Measurements from ENCODE around the gene NUP214. TPM values are rescaled to one million over a fixed set of nuclear protein-coding genes. Genes with fewer than 3 reads are reported as not detected.

The NUP214 gene
- total and polyA plus RNA-seq, 4 donors, result 23.5 to 60.7 (median 37.8) TPM

DNA sequence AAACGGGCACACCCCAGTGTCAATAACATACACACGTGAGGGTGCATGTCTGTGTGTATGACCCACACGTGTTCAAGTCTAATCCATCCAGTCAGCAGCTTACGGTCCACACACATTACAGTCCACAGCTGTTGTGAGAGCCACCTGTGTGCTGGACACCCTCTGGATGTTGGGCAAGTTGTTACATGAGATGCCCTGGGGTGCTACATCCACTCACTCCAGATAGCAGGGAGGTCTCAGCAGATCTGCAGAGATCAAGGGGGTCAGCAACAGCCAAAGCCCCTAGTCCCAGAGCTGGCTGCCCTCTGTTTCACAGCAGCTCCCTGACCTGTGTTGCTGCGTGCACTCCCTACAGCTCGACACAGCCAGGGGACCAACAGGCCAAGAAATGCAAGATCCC, 33.4 kb upstream of the NUP214 start:
- 80 to 92% methylated on average over 6 of the region's 6 CpGs for WGBS, 2 donors
- Histone ChIP-seq H3K4me3 (no peak overlapping the region), H3K9ac (ENCODE audit: insufficient read depth in 1 of 2, low read length in 2 of 2) (no peak overlapping the region), H3K27ac (ENCODE audit: low read depth in 1 of 2, low read length in 1 of 2) (no peak overlapping the region), H3K27me3 (ENCODE audit: control insufficient read depth in 3 of 3, insufficient read depth in 3 of 3, low read length in 2 of 3) (no peaks in the 10 kb centered on the region), H3K9me3 (ENCODE audit: control insufficient read depth in 4 of 4, insufficient read depth in 3 of 4, low read length in 3 of 4) (no peaks in the 10 kb centered on the region), H3K4me1 (ENCODE audit: control insufficient read depth in 5 of 5, insufficient read depth in 5 of 5, low read length in 5 of 5) (no peaks in the 10 kb centered on the region), H3K36me3 (ENCODE audit: control insufficient read depth in 4 of 4, insufficient read depth in 4 of 4, low read length in 4 of 4) (no peaks in the 10 kb centered on the region)
- DNase-seq (no peak), ATAC-seq (ENCODE audit: insufficient read depth, low FRiP score) (no peak)
- no peak for TF ChIP-seq CTCF (IDR thresholded peaks at IDR 0.05; ENCODE audit: control extremely low read depth, extremely low read depth)

DNA sequence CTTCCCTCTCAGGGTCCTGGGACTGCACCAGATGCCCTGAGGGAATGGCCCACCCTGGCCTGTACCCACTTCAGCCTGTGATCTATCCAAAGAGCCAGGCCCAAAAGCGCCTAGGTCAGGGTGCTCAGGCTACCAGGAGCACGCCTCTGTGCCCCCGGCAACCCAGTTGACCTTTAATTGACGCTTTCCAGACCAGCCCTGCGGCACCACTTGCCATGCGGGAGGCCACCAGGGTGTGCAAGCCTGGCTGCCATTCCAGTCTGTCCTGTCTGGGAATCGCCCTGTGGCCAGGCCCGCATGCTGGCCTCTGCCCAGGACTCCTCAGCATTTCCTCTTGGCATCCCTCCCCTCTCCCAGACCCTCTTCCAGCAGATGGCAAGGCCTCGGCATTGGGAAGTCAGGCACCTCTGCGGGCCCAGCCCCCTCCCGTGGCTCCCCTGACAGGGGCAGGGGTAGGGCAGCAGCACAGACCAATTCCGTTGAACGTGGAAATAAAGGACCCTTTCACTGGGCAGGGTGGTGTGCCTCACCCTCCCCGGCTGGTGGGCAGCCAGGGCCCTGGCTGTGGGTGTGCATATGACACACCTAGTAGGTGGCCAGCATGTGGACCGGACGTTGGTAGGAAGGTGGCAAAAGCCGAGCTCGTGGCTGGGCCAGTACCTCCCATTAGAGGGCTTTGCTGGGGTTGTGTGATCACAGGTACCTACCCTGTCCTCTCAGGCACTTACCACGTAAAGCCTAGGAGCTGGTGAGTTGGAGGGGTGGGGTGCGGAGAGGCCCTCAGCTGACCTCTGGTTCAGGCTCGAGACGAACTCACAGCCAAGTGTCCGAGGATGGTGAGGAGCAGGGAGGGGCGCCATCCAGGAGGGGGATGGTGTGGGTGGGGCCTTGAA, 32.6 kb upstream of the NUP214 start:
- ATAC-seq (ENCODE audit: insufficient read depth, low FRiP score) (no peak), DNase-seq (no peak)
- no peak overlapping the region for H3K27ac ChIP-seq (ENCODE audit: low read depth in 1 of 2, low read length in 1 of 2)
- H3K4me3 ChIP-seq, result no peak overlapping the region
- no peaks in the 10 kb centered on the region for H3K4me1 ChIP-seq (ENCODE audit: control insufficient read depth in 5 of 5, insufficient read depth in 5 of 5, low read length in 5 of 5)
- no peaks in the 10 kb centered on the region for H3K9me3 ChIP-seq (ENCODE audit: control insufficient read depth in 4 of 4, insufficient read depth in 3 of 4, low read length in 3 of 4)
- no peaks in the 10 kb centered on the region for H3K36me3 ChIP-seq (ENCODE audit: control insufficient read depth in 4 of 4, insufficient read depth in 4 of 4, low read length in 4 of 4)
- TF ChIP-seq CTCF (IDR thresholded peaks at IDR 0.05; ENCODE audit: control extremely low read depth, extremely low read depth), result no peak
- no peaks in the 10 kb centered on the region for H3K27me3 ChIP-seq (ENCODE audit: control insufficient read depth in 3 of 3, insufficient read depth in 3 of 3, low read length in 2 of 3)
- no peak overlapping the region for H3K9ac ChIP-seq (ENCODE audit: insufficient read depth in 1 of 2, low read length in 2 of 2)
- 81 to 89% methylated on average over 24 of the region's 24 CpGs for WGBS, 2 donors

GRCh38 chr9:131094015-131094414, 31.4 kb upstream of the NUP214 start:
- Histone ChIP-seq H3K27ac (ENCODE audit: low read depth in 1 of 2, low read length in 1 of 2) (no peak overlapping the region), H3K4me1 (ENCODE audit: control insufficient read depth in 5 of 5, insufficient read depth in 5 of 5, low read length in 5 of 5) (no peaks in the 10 kb centered on the region), H3K9ac (ENCODE audit: insufficient read depth in 1 of 2, low read length in 2 of 2) (no peak overlapping the region), H3K27me3 (ENCODE audit: control insufficient read depth in 3 of 3, insufficient read depth in 3 of 3, low read length in 2 of 3) (no peaks in the 10 kb centered on the region), H3K9me3 (ENCODE audit: control insufficient read depth in 4 of 4, insufficient read depth in 3 of 4, low read length in 3 of 4) (no peaks in the 10 kb centered on the region), H3K4me3 (no peak overlapping the region), H3K36me3 (ENCODE audit: control insufficient read depth in 4 of 4, insufficient read depth in 4 of 4, low read length in 4 of 4) (no peaks in the 10 kb centered on the region)
- WGBS, 2 donors, result 86 to 93% methylated on average over 5 of the region's 5 CpGs
- ATAC-seq (ENCODE audit: insufficient read depth, low FRiP score) (no peak), DNase-seq (no peak)
- TF ChIP-seq CTCF (IDR thresholded peaks at IDR 0.05; ENCODE audit: control extremely low read depth, extremely low read depth), result no peak

Measured in lung (tissue), 12 donors.